ENCODE results near the gene MYO15A. TPM values are rescaled to one million over a fixed set of nuclear protein-coding genes. Genes with fewer than 3 reads are reported as not detected.

MYO15A gene
- total RNA-seq, 1 donor, result 1.1 TPM

DNA sequence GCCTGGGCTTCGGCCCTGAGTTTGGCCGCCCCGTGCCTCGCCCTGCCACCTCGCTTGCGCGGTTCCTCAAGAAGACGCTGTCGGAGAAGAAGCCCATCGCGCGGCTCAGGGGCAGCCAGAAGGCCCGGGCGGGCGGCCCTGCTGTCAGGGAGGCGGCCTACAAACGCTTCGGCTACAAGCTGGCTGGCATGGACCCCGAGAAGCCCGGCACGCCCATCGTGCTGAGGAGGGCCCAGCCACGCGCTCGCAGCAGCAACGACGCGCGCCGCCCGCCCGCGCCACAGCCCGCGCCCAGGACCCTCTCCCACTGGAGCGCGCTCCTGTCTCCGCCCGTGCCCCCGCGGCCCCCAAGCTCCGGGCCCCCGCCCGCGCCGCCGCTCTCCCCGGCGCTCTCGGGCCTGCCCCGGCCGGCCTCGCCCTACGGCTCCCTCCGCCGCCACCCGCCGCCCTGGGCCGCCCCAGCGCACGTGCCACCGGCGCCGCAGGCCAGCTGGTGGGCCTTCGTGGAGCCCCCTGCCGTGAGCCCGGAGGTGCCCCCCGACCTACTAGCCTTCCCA is 12.0 kb downstream of the MYO15A start:
- DNase-seq (ENCODE audit: insufficient read length, low spot score, missing footprints), result no peak
- Histone ChIP-seq H3K79me2 (ENCODE audit: insufficient read depth, low read length) (no peaks in the 10 kb centered on the region), H3K4me1 (ENCODE audit: insufficient read depth, low read length) (no peaks in the 10 kb centered on the region), H3K27ac (ENCODE audit: low read depth, low read length) (no peak overlapping the region), H3K36me3 (ENCODE audit: insufficient read depth, low read length) (no peaks in the 10 kb centered on the region), H2AFZ (ENCODE audit: low read length) (no peak overlapping the region), H3K4me2 (ENCODE audit: insufficient read depth, low read length) (no peak overlapping the region), H3K4me3 (ENCODE audit: insufficient read depth, low read length) (no peak overlapping the region), H4K20me1 (ENCODE audit: insufficient read depth, low read length) (no peaks in the 10 kb centered on the region), H3K27me3 (ENCODE audit: insufficient read depth, low read length) (no peaks in the 10 kb centered on the region), H3K9me3 (ENCODE audit: low read depth, low read length) (no peaks in the 10 kb centered on the region)
- no peak for TF ChIP-seq CTCF (IDR thresholded peaks at IDR 0.05; ENCODE audit: extremely low read depth, low read depth, low read length)

DNA sequence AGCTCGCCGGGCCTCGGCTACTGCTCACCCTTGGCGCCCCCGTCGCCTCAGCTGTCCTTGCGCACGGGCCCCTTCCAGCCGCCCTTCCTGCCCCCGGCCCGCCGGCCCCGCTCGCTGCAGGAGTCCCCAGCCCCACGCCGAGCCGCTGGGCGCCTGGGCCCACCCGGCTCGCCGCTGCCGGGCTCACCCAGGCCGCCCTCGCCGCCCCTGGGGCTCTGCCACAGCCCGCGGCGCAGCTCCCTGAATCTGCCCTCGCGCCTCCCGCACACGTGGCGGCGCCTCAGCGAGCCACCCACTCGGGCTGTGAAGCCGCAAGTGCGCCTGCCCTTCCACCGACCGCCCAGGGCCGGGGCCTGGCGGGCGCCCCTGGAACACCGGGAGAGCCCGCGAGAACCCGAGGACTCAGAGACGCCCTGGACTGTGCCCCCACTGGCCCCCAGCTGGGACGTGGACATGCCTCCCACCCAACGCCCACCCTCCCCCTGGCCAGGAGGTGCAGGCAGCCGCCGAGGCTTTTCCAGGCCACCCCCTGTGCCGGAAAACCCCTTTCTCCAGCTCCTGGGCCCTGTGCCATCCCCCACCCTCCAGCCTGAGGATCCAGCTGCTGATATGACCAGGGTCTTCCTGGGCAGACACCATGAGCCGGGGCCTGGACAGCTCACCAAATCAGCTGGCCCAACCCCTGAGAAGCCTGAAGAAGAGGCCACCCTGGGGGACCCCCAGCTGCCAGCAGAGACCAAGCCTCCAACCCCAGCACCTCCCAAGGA is 12.8 kb downstream of the MYO15A start:
- H2AFZ ChIP-seq (ENCODE audit: low read length), result no peak overlapping the region
- H4K20me1 ChIP-seq (ENCODE audit: insufficient read depth, low read length), result no peaks in the 10 kb centered on the region
- no peak overlapping the region for H3K4me2 ChIP-seq (ENCODE audit: insufficient read depth, low read length)
- H3K27me3 ChIP-seq (ENCODE audit: insufficient read depth, low read length), result no peaks in the 10 kb centered on the region
- H3K36me3 ChIP-seq (ENCODE audit: insufficient read depth, low read length), result no peaks in the 10 kb centered on the region
- no peaks in the 10 kb centered on the region for H3K4me1 ChIP-seq (ENCODE audit: insufficient read depth, low read length)
- TF ChIP-seq CTCF (IDR thresholded peaks at IDR 0.05; ENCODE audit: extremely low read depth, low read depth, low read length), result no peak
- no peak overlapping the region for H3K27ac ChIP-seq (ENCODE audit: low read depth, low read length)
- no peaks in the 10 kb centered on the region for H3K9me3 ChIP-seq (ENCODE audit: low read depth, low read length)
- no peak for DNase-seq (ENCODE audit: insufficient read length, low spot score, missing footprints)
- H3K79me2 ChIP-seq (ENCODE audit: insufficient read depth, low read length), result no peaks in the 10 kb centered on the region
- H3K4me3 ChIP-seq (ENCODE audit: insufficient read depth, low read length), result no peak overlapping the region

- no peak for DNase-seq (ENCODE audit: insufficient read length, low spot score, missing footprints)
- H3K4me1 ChIP-seq (ENCODE audit: insufficient read depth, low read length), result no peaks in the 10 kb centered on the region
- H4K20me1 ChIP-seq (ENCODE audit: insufficient read depth, low read length), result no peaks in the 10 kb centered on the region
- H3K27ac ChIP-seq (ENCODE audit: low read depth, low read length), result no peak overlapping the region
- no peaks in the 10 kb centered on the region for H3K79me2 ChIP-seq (ENCODE audit: insufficient read depth, low read length)
- H3K4me3 ChIP-seq (ENCODE audit: insufficient read depth, low read length), result no peak overlapping the region
- no peaks in the 10 kb centered on the region for H3K27me3 ChIP-seq (ENCODE audit: insufficient read depth, low read length)
- H2AFZ ChIP-seq (ENCODE audit: low read length), result no peak overlapping the region
- no peak for TF ChIP-seq CTCF (IDR thresholded peaks at IDR 0.05; ENCODE audit: extremely low read depth, low read depth, low read length)
- no peaks in the 10 kb centered on the region for H3K9me3 ChIP-seq (ENCODE audit: low read depth, low read length)
- H3K4me2 ChIP-seq (ENCODE audit: insufficient read depth, low read length), result no peak overlapping the region
- no peaks in the 10 kb centered on the region for H3K36me3 ChIP-seq (ENCODE audit: insufficient read depth, low read length)
Observed at GRCh38 chr17:18122990-18123753, 14.6 kb downstream of the MYO15A start.
